Daoy (cell line): ENCODE data around the gene CEP192. TPM values are rescaled to one million over a fixed set of nuclear protein-coding genes. Genes with fewer than 3 reads are reported as not detected.
"Not testable (repeated sequence)": the region's sequence is repeated elsewhere in the genome, so short reads cannot be mapped to it uniquely, and the experiment has no call there.

Experiments used
- DNase-seq: peaks from one replicate; pipeline ENCODE4 v3.0.0-alpha.2; 2015; ENCODE audit warnings: low read depth
- total RNA-seq: library from RNA; depleted of rRNA; stranded (reverse); fragments of >200 nt; shearing (Covaris generic); gene quantifications from 2 replicates; pipeline ENCODE4 v1.2.3, GENCODE V29; 2014

CEP192 gene
- total RNA-seq, 1 experiment from 2014 or later, result 20.7 TPM

DNA sequence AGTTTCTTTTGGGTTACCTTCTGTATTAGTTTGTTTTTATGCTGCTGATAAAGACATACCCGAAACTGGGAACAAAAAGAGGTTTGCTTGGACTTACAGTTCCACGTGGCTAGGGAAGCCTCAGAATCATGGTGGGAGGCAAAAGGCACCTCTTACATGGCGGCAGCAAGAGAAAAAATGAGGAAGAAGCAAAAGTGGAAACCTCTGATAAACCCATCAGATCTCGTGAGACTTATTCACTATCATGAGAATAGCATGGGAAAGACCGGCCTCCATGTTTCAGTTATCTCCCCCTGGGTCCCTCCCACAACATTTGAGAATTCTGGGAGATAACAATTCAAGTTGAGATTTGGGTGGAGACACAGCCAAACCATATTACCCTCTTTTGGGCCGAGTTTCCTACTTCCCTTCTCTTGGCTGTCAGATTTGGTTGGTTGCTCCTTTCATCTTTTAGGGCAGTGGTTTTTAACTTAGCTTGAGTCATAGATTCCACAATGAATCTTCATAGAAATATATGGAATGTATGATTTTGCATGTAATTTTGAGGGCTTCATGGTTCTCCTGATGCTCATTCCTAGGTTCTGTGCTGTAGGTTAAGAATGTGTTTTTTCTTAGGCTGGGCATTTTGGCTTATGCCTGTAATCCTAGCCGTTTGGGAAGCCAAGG is 44.2 kb downstream of the CEP192 start:
- DNase-seq, result no peak

DNA sequence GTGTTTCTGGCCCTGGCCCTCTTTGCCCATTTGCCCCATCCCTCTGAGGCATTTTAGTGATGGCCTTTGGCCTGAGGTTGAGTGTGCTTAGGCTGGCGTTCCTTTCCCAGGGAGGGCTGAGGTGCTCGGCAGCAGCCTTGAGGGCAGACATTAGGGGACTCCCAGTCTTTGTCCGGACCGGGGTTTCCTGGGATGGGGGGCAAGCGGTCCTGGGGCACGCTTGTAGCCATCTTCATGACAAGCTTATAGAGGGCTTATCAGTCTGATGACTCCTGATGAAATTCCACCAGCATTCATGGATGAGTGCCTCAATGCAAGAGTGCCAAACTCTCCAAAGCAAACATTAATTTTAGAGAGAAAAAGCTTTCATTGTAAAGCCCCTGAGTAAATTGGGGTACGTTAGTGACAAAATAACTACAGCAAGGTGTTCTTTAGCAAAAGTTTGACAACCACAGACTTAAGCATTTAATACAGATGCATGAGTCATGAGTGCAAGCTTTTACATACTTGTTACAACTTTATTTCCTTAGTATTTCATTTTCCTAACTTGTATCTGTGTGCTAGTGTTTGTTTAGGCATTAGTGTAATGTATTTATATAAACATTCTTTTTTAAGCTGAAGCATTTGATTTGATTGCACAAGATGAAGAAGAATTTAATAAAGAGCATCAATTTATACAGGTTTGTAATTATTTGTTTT is 45.6 kb downstream of the CEP192 start:
- DNase-seq, result no peak

DNA sequence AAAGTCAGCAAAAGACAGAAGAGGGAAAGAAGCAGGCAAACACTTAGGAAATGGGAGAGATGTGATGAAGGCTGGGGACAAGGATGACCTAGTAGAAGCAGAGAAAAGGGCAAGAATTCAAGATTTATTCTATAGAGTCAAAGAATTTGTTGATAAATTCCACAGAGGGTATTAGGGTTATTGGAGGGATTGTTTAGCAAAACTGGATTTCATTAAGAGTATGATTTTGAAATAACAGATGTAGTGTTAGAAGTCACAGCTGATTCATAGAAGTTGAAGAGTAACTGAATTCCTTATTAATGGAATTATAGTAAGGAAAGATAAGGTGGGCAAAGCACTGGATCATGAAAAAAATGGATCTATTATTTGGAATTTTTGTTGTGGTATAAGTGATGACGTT is 48.6 kb downstream of the CEP192 start:
- DNase-seq, result no peak

DNA sequence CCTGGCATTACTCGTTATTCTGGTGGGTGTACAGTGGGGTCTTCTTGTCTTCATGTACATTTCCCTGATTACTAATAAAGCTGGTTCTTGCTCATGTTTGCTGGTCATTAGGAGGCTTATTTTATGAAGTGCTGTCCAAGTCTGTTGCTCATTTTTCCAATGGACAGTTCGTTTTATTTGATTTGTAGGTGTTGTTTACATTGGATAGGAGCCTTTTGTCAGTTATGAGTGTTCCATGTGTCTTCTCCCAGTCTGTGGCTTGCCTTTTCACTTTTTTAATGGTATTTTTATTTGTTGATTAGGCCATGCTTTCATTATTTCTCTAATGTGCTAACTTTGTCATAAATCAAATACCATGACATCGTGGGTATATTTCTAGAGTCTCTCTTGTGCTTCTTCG is 51.9 kb downstream of the CEP192 start:
- no peak for DNase-seq

DNA sequence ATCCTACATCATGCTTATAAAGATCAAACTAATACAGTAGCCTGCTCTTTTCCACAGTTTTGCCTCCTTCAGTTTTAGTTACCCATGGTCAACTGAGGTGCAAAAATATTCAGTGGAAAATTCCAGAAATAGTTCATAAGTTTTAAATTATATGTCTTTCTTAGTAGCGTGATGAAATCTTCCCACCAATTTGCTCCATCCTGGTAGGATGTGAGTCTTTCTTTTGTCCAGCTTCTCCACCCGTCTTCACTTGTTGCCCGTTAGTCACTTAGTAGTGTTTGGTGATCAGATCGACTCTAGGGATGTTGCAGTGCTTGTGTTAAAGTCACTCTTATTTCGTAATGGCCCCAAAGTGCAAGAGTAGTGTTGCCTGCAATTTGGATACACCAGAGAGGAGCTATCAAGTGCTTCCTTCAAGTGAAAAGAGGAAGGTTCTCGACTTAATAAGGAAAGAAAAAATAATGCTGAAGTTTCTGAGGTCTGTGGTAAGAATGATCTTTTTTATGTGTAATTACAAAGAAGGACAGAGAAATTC is 57.0 kb downstream of the CEP192 start:
- DNase-seq, result no peak

DNA sequence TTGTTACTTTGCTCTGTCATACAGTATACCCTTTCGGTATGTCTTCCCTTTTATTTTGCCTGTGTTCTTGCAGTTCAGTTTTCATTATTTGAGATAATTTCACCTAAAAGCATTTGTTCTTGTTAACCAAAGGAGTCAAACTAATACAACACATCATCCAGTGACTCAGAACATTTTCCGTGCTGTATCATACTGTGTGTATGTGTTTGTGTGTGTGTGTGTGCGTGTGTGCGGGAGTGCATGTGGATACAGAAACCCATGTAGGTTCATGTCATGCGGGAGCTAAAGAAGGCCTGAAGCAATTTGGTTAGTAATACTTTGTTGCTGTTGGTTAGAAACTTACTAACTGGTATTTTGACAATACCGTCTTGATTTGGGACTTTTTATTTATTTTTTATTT is 60.0 kb downstream of the CEP192 start:
- DNase-seq, result no peak

DNA sequence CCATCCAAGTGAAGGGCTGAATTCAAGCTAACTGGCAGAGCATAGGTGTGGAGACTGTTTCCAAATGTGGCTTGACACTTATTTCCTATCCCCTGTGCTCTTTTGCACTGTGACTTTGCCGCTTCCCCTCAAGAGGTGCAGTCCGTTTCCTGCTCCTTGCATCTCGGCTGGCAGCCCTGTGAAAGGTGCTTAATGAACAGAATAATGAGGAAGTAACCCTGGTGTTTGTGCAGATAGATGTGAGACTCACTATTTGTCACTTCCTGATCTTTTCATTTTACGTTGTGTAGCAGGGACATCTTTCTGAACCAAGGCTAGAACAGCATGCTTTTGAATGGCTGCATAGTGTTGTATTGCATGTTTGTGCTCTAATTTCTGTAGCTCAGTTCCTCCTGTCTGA is 60.8 kb downstream of the CEP192 start:
- DNase-seq, result no peak

DNA sequence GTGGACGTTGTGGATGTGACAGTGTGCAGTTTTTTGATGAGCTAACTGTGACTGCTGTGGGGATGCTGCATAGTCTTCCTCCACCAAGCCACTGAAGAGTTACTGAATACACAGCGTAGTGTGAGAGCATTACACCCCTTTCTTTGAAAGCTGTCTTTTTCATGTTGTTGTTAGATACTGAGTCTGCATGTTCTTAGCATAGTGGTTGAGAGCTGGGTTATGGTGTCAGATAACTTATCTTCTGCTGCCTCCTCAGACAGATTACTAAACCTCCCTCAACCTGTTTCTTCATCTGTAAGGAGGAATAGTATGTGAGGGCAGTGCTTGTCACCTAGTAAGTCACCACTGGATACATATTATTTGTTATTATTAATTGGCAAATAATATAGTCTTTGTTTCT is 63.2 kb downstream of the CEP192 start:
- no peak for DNase-seq

DNA sequence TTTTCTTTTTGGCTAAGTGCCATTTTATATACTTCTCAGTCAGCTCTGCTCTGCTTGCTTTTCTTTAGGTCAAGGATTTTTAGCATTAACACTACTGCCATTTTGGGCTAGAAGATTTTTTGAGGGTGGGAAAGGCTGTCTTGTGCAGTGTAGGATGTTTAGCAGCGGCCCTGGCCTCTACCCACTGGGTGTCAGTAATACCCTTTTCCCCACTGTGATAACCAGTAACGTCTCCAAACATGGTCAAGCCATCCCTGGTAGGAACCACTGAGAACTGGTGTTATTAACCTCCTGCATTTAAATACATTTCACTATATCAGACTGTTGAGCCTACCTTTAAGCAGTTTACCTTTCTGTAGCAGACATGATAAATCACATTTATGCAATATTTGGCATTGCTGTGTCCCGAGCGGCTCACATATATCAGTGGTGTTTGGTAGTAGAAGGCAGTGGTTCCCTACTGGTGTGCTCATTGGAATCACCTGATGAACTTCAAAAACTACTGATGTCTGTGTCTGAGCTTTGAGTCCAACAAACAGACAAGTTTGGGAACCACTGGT is 70.5 kb downstream of the CEP192 start:
- no peak for DNase-seq

DNA sequence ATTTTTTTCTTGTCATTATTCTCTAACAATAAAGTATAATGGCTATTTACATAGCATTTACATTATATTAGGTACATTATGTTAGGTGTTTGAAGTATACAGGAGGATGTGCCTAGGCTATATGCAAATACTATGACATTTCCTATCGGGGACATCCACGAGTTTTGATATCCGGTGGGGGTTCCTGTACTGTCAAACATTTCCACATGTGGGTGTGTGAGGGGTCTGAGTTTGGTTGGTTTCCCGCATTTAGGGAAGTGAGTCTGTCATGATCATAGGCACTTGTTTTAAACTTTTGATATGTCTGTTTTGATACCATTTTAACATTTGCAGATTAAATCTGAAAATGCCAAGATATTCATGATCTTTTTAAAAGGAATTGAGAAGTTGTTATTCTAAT is 76.0 kb downstream of the CEP192 start:
- DNase-seq, result no peak

DNA sequence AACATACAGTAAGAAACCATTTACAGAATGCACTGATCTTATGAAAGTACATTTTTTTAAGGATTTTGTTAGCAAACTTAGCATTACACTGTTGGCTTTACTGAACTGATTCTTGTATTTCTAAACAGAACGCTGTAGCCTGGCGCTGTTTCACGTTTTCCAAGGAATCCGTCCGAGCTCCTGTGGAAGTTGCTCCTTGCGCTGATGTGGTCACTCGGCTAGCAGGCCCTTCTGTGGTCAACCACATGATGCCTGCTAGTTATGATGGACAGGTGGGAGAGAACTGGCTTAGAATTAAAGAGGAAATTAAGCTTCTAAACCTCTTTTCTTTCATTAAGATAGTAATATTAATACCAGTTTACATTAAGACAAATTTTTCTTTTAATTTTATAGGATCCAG is 76.8 kb downstream of the CEP192 start:
- DNase-seq, result no peak

DNA sequence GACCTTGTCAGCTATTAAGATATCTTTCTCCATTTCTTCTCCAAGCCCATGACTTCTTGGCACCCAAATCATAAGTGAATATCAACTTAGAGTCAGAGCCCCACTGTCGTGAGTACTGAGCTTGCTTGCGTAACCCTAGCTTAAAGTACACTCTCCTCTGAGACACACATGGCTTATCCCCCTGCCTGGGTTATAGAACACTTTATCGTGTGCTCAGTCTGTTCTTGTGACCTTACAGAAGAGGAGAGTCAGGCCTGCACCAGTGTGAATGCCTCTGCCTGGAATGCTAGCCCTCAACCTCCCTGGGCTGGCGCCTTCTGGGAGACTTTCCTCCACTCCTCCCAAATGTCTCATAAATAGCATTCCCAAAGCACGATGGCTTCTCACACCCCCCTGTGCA is 79.3 kb downstream of the CEP192 start:
- DNase-seq, result no peak

DNA sequence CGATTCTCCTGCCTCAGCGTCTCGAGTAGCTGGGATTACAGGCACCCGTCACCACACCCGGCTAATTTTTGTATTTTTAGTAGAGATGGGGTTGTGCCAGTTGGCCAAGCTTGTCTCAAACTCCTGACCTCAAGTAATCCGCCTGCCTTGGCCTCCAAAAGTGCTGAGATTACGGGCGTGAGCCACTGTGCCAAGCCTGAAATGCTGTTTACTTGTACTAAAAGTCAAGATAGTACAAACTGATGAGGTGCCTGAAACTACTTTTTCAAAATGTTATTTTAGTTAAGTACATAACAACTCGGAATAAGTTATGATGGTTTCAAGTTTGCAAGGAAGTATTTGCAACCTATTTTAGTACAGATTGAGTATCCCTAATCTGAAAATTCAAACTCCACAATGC is 85.7 kb downstream of the CEP192 start:
- no peak for DNase-seq

DNA sequence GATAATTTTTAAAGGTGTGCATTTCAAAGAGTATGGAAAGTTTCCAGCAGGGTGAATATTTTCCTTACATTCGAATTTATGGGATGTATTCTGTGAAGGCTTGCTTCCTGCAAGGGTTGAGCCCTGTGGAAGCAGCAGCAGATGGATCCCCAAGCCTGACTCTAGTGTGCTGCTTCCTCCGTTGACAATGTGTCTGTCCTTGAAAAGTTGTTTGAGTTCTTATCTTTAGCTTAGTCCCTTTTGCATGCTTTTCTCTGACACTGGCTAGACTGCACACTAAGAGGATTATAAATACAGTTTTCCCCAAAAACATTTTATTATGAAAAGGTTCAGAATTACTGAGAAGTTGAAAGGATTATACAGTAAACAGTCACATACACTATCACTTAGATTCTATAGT is 86.3 kb downstream of the CEP192 start:
- no peak for DNase-seq

DNA sequence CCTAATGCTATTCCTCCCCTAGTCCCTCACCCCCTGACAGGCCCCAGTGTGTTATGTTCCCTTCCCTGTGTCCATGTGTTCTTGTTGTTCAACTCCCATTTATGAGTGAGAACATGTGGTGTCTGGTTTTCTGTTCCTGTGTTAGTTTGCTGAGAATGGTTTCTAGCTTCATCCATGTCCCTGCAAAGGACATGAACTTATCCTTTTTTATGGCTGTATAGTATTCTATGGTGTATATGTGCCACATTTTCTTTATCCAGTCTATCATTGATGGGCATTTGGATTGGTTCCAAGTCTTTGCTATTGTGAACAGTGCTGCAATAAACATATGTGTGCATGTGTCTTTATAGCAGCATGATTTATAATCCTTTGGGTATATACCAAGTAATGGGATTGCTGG is 86.9 kb downstream of the CEP192 start:
- not testable (repeated sequence) for DNase-seq

DNA sequence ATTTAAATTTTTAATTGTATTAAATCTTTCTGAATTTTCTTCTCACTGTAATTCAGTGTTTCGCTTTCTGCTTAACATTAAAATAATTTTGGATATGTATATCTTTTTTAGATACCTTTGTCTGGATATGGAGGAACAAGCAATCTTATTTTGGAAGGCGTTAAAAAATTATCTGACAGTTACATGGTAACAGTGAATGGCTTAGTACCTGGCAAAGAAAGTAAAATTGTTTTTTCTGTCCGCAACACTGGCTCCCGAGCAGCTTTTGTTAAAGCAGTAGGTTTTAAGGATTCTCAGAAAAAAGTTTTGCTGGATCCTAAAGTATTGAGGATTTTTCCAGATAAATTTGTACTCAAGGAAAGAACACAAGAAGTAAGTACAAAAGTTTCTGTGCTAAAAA is 95.7 kb downstream of the CEP192 start:
- no peak for DNase-seq

DNA sequence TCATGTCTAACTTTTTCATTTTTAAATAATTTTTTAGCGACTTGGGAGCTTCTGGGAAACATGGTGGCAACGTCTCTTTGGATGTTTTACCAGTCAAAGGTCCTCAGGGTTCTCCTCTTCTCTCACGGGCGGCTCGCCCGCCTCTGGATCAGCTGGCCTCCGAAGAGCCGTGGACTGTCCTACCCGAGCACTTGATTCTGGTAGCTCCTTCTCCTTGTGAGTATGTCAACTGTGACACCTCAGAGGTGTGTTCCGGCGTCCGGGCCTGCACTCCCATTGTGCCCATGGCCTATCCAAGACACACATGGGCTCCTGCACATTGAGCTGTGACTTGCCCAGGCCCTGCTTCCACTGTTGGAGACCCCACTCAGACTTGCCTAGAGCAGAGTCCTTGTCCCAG is 104.3 kb downstream of the CEP192 start:
- DNase-seq, result no peak

DNA sequence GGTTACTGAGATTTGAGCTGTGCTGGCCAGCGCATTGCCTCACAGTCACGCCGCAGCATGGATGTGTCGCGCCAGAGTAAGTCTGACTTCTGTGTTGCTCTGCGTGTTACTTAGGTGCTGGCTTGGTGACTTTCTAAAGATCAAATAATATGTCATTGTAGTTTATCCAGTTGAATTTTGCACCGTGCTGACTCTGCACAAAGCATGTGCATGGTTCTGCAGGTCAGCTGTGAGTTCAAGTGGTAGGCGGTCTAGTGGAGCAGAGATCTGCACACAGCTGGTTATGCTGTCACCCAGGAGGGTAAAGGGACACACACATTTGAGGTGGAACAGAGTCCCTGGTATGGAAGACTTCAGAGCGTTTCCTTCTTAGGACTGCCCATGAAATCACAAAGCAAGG is 105.1 kb downstream of the CEP192 start:
- DNase-seq, result no peak

DNA sequence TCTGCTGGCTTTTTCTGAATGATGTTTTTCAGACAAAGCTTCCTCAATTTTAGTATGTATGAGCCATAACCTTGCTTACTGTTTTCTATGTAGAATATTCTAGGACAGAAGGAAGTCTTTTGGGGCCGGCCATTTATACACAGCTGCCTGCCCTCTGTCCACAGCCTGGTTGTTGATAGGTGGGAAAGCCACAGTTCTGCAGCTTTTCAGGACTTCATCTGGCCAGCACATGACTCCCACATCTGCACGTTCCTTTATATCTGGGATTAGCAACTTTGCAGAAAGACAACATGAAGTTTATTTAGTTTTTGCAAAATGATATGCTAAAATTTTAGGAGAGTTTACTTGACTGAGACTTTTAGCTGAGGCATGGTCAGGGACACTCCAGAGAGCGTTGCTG is 105.6 kb downstream of the CEP192 start:
- no peak for DNase-seq

DNA sequence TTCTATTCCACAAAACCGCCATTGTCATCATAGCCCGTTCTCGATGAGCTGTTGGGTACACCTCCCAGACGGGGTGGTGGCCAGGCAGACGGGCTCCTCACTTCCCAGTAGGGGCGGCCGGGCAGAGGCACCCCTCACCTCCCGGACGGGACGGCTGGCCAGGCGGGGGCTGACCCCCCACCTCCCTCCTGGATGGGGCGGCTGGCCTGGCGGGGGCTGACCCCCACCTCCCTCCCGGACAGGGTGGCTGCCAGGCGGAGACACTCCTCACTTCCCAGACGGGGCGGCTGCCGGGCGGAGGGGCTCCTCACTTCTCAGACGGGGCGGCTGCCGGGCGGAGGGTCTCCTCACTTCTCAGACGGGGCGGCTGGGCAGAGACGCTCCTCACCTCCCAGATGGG is 106.9 kb downstream of the CEP192 start:
- not testable (repeated sequence) for DNase-seq

DNA sequence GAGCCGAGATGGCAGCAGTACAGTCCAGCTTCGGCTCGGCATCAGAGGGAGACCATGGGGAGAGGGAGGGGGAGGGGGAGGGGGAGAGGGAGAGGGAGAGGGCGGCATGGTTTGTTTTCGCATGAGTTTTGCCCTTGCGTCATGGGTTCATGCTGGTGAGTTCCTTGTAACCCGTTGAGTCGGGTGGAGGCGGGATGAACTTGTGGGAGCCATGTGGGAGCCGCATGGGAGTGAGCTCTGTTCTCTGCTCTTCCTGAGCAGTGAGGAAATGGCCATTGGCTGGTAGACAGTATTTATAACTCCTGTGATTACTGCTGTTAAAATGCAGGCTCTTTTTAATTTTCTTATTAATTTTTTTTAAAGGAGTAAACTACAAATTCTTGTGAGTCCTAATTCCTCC is 108.0 kb downstream of the CEP192 start:
- DNase-seq, result no peak

DNA sequence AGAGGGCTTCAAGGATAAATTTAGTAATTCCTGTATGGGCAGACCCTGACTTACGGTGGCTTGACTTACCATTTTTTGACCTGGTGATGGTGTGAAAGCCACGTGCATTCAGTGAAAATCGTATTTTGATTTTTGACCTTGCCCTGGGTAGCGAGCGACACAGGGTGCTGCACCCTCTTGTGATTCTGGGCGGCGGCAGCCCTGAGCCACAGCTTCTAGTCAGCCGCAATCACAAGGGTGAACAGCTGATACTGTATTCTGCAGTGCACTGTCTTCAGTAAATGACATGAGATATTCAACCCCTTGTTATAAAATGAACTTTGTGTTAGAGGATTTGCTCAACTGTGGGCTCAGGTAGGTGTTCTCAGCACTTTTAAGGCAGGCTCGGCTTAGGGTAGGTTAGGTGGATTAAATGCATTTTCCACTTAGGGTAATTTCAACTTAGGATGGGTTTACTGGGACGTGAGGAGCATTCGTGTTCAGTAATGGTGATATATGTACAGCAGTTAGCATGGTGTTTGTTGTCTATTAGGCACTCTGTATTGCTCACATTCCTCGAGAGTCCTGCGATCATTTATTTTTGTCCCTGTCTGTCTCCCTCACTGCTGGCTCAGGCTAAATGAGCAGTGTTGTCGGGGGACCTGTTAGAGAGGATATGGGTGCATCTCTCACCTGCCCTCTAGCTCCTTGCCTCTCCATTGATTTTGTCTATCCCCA is 109.9 kb downstream of the CEP192 start:
- no peak for DNase-seq
